ENCODE data around the gene PCED1A. TPM values are rescaled to one million over a fixed set of nuclear protein-coding genes. Genes with fewer than 3 reads are reported as not detected.

The PCED1A gene
- total and polyA plus RNA-seq, 2 of the 13 experiments (the other 11 are each of a cell fraction or from before 2014, with no cell fraction given): 40.1 to 84.2 TPM

- TF ChIP-seq EHMT2 (IDR thresholded peaks at IDR 0.05; ENCODE audit: borderline replicate concordance, low read depth, low read length) (no peak), RFX5 (IDR thresholded peaks at IDR 0.05; ENCODE audit: low read depth, low read length) (peak; percentile 48; the same call in 1 of the 2 replicates), ZFP36L2 (CRISPR knock-in tag; IDR thresholded peaks at IDR 0.05) (peak; percentile 79; the same call in 1 of the 2 replicates), U2AF1 (optimal IDR thresholded peaks at IDR 0.05; ENCODE audit: low read depth, low read length) (peak; percentile 87), SP5 (CRISPR knock-in tag; IDR thresholded peaks at IDR 0.05; ENCODE audit: borderline replicate concordance, low read depth) (no peak), NR0B2 (CRISPR knock-in tag; IDR thresholded peaks at IDR 0.05) (0 out of 2 replicates have a peak, but pooled peaks have one; percentile 57), ZSCAN25 (CRISPR knock-in tag; IDR thresholded peaks at IDR 0.05) (peak; percentile 2; the same call in 1 of the 2 replicates), LCORL (IDR thresholded peaks at IDR 0.05) (no peak), LCORL (CRISPR knock-in tag; IDR thresholded peaks at IDR 0.05) (no peak; the same call in none of the 2 replicates), RCOR2 (CRISPR knock-in tag; IDR thresholded peaks at IDR 0.05) (peak; percentile 78), HOXA9 (CRISPR knock-in tag; IDR thresholded peaks at IDR 0.05; ENCODE audit: borderline replicate concordance) (no peak), ZNF3 (CRISPR knock-in tag; IDR thresholded peaks at IDR 0.05) (0 out of 2 replicates have a peak, but pooled peaks have one; percentile 38), JUNB (CRISPR knock-in tag; IDR thresholded peaks at IDR 0.05; ENCODE audit: borderline replicate concordance) (no peak; the same call in 1 of the 2 replicates), TEF (CRISPR knock-in tag; IDR thresholded peaks at IDR 0.05) (no peak), ZFYVE20 (CRISPR knock-in tag; IDR thresholded peaks at IDR 0.05; ENCODE audit: borderline replicate concordance, low read depth) (0 out of 2 replicates have a peak, but pooled peaks have one; percentile 20), ZNF790 (CRISPR knock-in tag; IDR thresholded peaks at IDR 0.05; ENCODE audit: borderline replicate concordance) (no peak; the same call in 1 of the 2 replicates), NPAS2 (CRISPR knock-in tag; IDR thresholded peaks at IDR 0.05; ENCODE audit: borderline replicate concordance) (no peak), ZFAT (CRISPR knock-in tag; conservative IDR thresholded peaks at IDR 0.05) (no peak), ZNF354B (CRISPR knock-in tag; IDR thresholded peaks at IDR 0.05) (peak; percentile 85; the same call in 1 of the 2 replicates), REXO4 (CRISPR knock-in tag; IDR thresholded peaks at IDR 0.05; ENCODE audit: borderline replicate concordance) (peak; percentile 76; the same call in 1 of the 2 replicates), CEBPG (CRISPR knock-in tag; IDR thresholded peaks at IDR 0.05) (0 out of 2 replicates have a peak, but pooled peaks have one; percentile 33), DZIP1 (CRISPR knock-in tag; IDR thresholded peaks at IDR 0.05) (no peak; the same call in none of the 2 replicates), ZNF263 (CRISPR knock-in tag; IDR thresholded peaks at IDR 0.05) (no peak; the same call in 1 of the 2 replicates), NRL (CRISPR knock-in tag; IDR thresholded peaks at IDR 0.05; ENCODE audit: borderline replicate concordance) (no peak; the same call in 1 of the 2 replicates), CREM (IDR thresholded peaks at IDR 0.05) (no peak), CREM (CRISPR knock-in tag; IDR thresholded peaks at IDR 0.05) (no peak), ZNF124 (CRISPR knock-in tag; IDR thresholded peaks at IDR 0.05) (no peak; the same call in none of the 2 replicates), PAX8 (CRISPR knock-in tag; IDR thresholded peaks at IDR 0.05; ENCODE audit: borderline replicate concordance) (0 out of 2 replicates have a peak, but pooled peaks have one; percentile 27)
These were observed 32.7 kb upstream of the PCED1A start, which contains the start of gene PTPRA (continued) for GRCh38 chr20:2873010-2873746.

Measured in HepG2 (cell line).